NK-92 (cell line): ENCODE measurements around the gene ADPRH.
"Not testable (repeated sequence)": the region's sequence is repeated elsewhere in the genome, so short reads cannot be mapped to it uniquely, and the experiment has no call there.

Experiments
- DNase-seq: peaks from one replicate; lab custom pipeline; 2025; ENCODE audit not compliant: unreplicated experiment; lab: John Stamatoyannopoulos, UW

The ADPRH gene

GRCh38 chr3:119579366-119580066, at the start of gene ADPRH:
Gene ADPRH (plus strand): TSS chr3:119579492. CDS start chr3:119582170, 2,678 bp downstream.
- no peak for DNase-seq

GRCh38 chr3:119529883-119530282, 49.4 kb upstream of the ADPRH start:
- DNase-seq, result no peak

- DNase-seq, result no peak
Measured at GRCh38 chr3:119530456-119530855, 48.8 kb upstream of the ADPRH start.

GRCh38 chr3:119531151-119531550, 48.1 kb upstream of the ADPRH start:
- DNase-seq, result no peak

GRCh38 chr3:119534296-119534695, 45.0 kb upstream of the ADPRH start:
- DNase-seq, result no peak

- no peak for DNase-seq
Measured at GRCh38 chr3:119536757-119537156, 42.5 kb upstream of the ADPRH start.

- no peak for DNase-seq
Measured at GRCh38 chr3:119538772-119539171, 40.5 kb upstream of the ADPRH start.

GRCh38 chr3:119541547-119541946, 37.7 kb upstream of the ADPRH start:
- DNase-seq, result no peak

GRCh38 chr3:119542168-119542767, 37.0 kb upstream of the ADPRH start:
- DNase-seq, result no peak

- DNase-seq, result no peak
Measured at GRCh38 chr3:119543147-119543546, 36.1 kb upstream of the ADPRH start.

- no peak for DNase-seq
Measured at GRCh38 chr3:119547227-119547626, 32.1 kb upstream of the ADPRH start.

GRCh38 chr3:119548341-119548740, 31.0 kb upstream of the ADPRH start:
- DNase-seq, result no peak

GRCh38 chr3:119550192-119550910, 28.9 kb upstream of the ADPRH start:
- no peak for DNase-seq

- no peak for DNase-seq
Measured at GRCh38 chr3:119551598-119551997, 27.7 kb upstream of the ADPRH start.

- not testable (repeated sequence) for DNase-seq
Measured at GRCh38 chr3:119552928-119553327, 26.4 kb upstream of the ADPRH start.

- no peak for DNase-seq
Measured at GRCh38 chr3:119553823-119554415, 25.4 kb upstream of the ADPRH start.

GRCh38 chr3:119555309-119555735, 24.0 kb upstream of the ADPRH start:
- no peak for DNase-seq

GRCh38 chr3:119555929-119556328, 23.4 kb upstream of the ADPRH start:
- DNase-seq, result no peak

GRCh38 chr3:119557192-119557876, 22.0 kb upstream of the ADPRH start:
- no peak for DNase-seq

- no peak for DNase-seq
Measured at GRCh38 chr3:119557877-119558269, 21.4 kb upstream of the ADPRH start.

- no peak for DNase-seq
Measured at GRCh38 chr3:119558626-119559317, 20.5 kb upstream of the ADPRH start.
